ENCODE data around the gene BPIFB1. TPM values are rescaled to one million over a fixed set of nuclear protein-coding genes. Genes with fewer than 3 reads are reported as not detected.

Gene BPIFB1
- total RNA-seq, 1 experiment from 2014 or later = not detected

DNA sequence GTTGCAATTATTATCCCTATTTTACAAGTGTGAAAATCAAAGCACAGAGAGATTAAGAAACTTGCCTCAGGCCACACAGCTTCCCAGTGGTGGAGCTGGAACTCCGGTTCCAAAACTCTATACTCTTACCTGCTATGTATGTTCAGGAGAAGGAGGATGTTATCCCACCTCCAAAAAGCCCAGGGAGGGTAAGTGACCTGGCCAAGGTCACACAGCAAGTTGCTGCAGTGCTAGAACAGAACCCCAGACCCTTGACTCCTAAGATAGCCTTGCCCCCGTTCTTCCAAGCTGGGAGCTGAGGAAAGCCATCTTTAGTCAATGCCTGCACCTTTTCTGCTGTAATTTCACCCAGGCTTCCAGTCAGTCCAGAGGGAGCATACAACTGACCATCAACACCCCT lies 42.3 kb downstream of the BPIFB1 start:
- DNase-seq (ENCODE audit: unreplicated experiment) = no peak
- intact Hi-C loops (cut with micrococcal nuclease) = no loop called here
- CTCF ChIA-PET = interaction anchor here (0.5 to 1.3 kb wide), 5 partner anchors 22 to 579 kb away, joined by 3 to 4 read pairs (median 3); no protein-coding TSS in a partner anchor
- H3K27me3 Mint-ChIP-seq (ENCODE audit: insufficient read depth, unreplicated experiment) = peaks cover 52% of the 10 kb centered on the region
- H3K4me1 Mint-ChIP-seq (ENCODE audit: insufficient read depth, unreplicated experiment) = no peaks in the 10 kb centered on the region
- BruUV-seq (replicated peaks) = no TSS peak
- H3K36me3 Mint-ChIP-seq (ENCODE audit: insufficient read depth, unreplicated experiment) = peaks cover 7% of the 10 kb centered on the region
- POLR2A ChIA-PET = no interaction called here
- H3K27ac Mint-ChIP-seq (ENCODE audit: low read depth, unreplicated experiment) = no peak overlapping the region
- TF ChIP-seq, protein P1, sequence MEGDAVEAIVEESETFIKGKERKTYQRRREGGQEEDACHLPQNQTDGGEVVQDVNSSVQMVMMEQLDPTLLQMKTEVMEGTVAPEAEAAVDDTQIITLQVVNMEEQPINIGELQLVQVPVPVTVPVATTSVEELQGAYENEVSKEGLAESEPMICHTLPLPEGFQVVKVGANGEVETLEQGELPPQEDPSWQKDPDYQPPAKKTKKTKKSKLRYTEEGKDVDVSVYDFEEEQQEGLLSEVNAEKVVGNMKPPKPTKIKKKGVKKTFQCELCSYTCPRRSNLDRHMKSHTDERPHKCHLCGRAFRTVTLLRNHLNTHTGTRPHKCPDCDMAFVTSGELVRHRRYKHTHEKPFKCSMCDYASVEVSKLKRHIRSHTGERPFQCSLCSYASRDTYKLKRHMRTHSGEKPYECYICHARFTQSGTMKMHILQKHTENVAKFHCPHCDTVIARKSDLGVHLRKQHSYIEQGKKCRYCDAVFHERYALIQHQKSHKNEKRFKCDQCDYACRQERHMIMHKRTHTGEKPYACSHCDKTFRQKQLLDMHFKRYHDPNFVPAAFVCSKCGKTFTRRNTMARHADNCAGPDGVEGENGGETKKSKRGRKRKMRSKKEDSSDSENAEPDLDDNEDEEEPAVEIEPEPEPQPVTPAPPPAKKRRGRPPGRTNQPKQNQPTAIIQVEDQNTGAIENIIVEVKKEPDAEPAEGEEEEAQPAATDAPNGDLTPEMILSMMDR (IDR thresholded peaks at IDR 0.05; ENCODE audit: unreplicated experiment) = no peak
- H3K4me3 Mint-ChIP-seq (ENCODE audit: unreplicated experiment) = no peak overlapping the region
- H3K9me3 Mint-ChIP-seq (ENCODE audit: unreplicated experiment) = no peaks in the 10 kb centered on the region

DNA sequence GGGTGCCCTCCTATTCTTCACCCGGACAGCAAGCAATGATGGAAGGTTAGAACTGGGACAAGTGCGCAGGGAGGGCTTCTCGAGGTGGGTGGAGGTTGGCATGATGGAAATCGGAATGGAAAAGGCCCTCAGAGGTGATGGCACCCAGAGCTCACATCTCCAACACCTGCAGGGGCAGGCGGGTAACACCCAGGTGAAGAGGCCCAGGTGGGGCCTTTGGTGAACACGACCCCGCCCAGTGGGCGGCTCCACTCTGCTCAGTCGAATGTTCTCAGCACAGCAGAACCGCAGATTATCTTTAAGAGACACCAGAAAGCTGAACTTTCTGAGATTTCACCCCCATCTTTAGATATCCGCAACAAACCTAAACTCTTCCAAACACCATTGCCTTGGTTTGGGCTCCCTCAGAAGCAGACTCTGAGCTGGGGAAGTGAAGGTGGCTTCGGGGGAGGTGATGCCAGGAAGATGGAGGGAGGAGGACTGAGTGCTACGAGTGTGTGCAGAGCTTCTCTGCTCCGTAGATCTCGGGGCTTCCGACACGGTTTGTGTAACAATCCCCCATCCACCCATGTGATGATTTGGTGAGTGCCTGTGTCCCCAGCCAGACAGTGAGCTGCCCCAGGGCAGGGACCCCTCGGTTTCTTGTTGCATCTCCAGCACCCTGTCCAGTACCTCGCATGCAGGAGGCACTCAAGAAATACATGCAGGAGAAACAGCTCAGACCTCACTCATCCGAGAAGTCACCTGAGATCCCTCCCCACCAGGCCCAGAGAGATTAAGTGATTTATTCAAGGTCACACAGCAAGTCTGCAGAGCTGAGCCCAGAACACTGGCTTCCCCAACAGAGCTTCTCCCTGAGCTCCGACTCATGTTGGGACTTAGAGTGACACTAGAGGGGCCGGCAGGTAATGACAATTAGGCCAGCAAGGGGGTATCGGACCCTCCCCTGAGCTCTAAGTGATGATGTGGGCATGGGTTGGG lies 45.4 kb downstream of the BPIFB1 start:
- Mint-ChIP-seq H3K27ac (ENCODE audit: low read depth, unreplicated experiment) (no peak overlapping the region), H3K4me3 (ENCODE audit: unreplicated experiment) (no peak overlapping the region), H3K9me3 (ENCODE audit: unreplicated experiment) (no peaks in the 10 kb centered on the region), H3K27me3 (ENCODE audit: insufficient read depth, unreplicated experiment) (peaks cover 68% of the 10 kb centered on the region), H3K36me3 (ENCODE audit: insufficient read depth, unreplicated experiment) (peaks cover 7% of the 10 kb centered on the region), H3K4me1 (ENCODE audit: insufficient read depth, unreplicated experiment) (no peaks in the 10 kb centered on the region)
- intact Hi-C loops (cut with micrococcal nuclease) = no loop called here
- no peak for DNase-seq (ENCODE audit: unreplicated experiment)
- CTCF ChIA-PET = interaction anchor here (0.6 kb wide), 1 partner anchor 29 kb away, joined by 3 read pairs; no protein-coding TSS in a partner anchor
- BruUV-seq (replicated peaks) = no TSS peak
- TF ChIP-seq, protein P1 (IDR thresholded peaks at IDR 0.05; ENCODE audit: unreplicated experiment) = no peak
- POLR2A ChIA-PET = no interaction called here

DNA sequence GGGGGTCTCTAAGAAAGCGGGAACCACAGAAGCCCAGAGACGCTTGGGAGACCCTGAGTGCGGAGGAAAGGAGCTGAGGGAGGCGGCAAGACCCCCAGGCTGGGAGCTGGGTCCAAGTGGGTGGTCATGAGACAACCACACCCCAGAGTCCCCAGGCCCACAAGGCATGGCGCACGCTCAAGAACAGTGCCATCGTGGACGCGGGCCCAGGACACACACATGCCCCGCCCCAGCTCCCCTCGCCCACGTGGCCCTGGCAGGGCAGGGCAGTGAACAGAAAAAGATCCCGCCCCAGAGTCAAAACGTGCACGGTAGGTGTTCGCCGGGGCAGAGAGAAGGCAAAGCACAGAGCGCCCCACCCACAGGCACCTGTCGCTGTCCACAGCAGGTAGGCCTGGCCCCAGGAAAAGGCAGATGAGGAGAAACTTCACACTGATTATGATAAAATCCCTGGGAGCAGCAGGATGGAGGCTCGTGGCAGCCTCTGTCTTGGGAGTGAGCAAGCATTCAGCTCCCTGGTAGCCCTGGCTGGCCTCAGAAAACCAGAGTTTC lies 50.0 kb downstream of the BPIFB1 start:
- H3K27ac Mint-ChIP-seq (ENCODE audit: low read depth, unreplicated experiment) = no peak overlapping the region
- CTCF ChIA-PET = interaction anchor here (0.5 to 2.6 kb wide), 3 partner anchors 9 to 189 kb away, joined by 3 to 6 read pairs (median 3); no protein-coding TSS in a partner anchor
- POLR2A ChIA-PET = no interaction called here

DNA sequence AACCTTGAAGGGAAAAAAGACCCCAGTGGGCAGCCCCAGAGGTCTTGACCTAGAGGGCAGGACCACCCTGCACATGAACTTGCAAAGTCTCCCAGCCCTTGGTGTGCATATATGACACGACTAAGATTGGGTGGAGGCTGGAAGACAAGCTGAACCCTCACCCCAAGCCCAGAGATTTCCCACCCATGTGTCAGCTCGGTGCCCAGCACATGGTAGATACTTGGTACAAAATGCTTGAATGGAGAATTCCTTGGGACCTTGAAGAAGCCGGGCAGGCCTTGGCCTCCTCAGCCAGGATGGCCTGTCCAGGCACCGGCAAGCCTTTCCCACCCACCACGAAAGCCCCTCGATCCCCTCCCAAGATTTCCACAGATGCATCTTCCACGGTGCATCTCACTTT lies 50.6 kb downstream of the BPIFB1 start:
- Mint-ChIP-seq H3K27ac (ENCODE audit: low read depth, unreplicated experiment) (no peak overlapping the region), H3K4me1 (ENCODE audit: insufficient read depth, unreplicated experiment) (no peaks in the 10 kb centered on the region), H3K36me3 (ENCODE audit: insufficient read depth, unreplicated experiment) (no peaks in the 10 kb centered on the region), H3K27me3 (ENCODE audit: insufficient read depth, unreplicated experiment) (peaks cover 62% of the 10 kb centered on the region), H3K9me3 (ENCODE audit: unreplicated experiment) (no peaks in the 10 kb centered on the region), H3K4me3 (ENCODE audit: unreplicated experiment) (no peak overlapping the region)
- no peak for DNase-seq (ENCODE audit: unreplicated experiment)
- TF ChIP-seq, protein P1 (IDR thresholded peaks at IDR 0.05; ENCODE audit: unreplicated experiment) = no peak
- intact Hi-C loops (cut with micrococcal nuclease) = no loop called here
- ChIA-PET CTCF (interaction anchor here (0.6 to 2.6 kb wide), 2 partner anchors 10 to 188 kb away, joined by 3 to 6 read pairs; no protein-coding TSS in a partner anchor), POLR2A (no interaction called here)
- no TSS peak for BruUV-seq (replicated peaks)

More for the DNA sequence above, 50.0 kb downstream of the BPIFB1 start:
- Mint-ChIP-seq H3K27me3 (ENCODE audit: insufficient read depth, unreplicated experiment) (peaks cover 68% of the 10 kb centered on the region), H3K4me3 (ENCODE audit: unreplicated experiment) (no peak overlapping the region), H3K9me3 (ENCODE audit: unreplicated experiment) (no peaks in the 10 kb centered on the region), H3K36me3 (ENCODE audit: insufficient read depth, unreplicated experiment) (peaks cover 3% of the 10 kb centered on the region), H3K4me1 (ENCODE audit: insufficient read depth, unreplicated experiment) (no peaks in the 10 kb centered on the region)
- intact Hi-C loops (cut with micrococcal nuclease) = no loop called here
- TF ChIP-seq, protein P1 (IDR thresholded peaks at IDR 0.05; ENCODE audit: unreplicated experiment) = no peak
- no TSS peak for BruUV-seq (replicated peaks)
- DNase-seq (ENCODE audit: unreplicated experiment) = no peak
